Fibroblast of the aortic adventitia (primary cell): ENCODE measurements around the gene GDE1. TPM values are rescaled to one million over a fixed set of nuclear protein-coding genes. Genes with fewer than 3 reads are reported as not detected.

Experiments used
- DNase-seq: peaks from one replicate; pipeline ENCODE4 v3.0.0-alpha.2; 2010; ENCODE audit warnings: low read depth
- H3K4me3 ChIP-seq: 2 replicates; pipeline ENCODE4 v1.5.1; 2011; ENCODE audit warnings: low read depth, mild to moderate bottlenecking, control low read depth, low read length, moderate library complexity
- total RNA-seq: library from RNA; depleted of rRNA; stranded (reverse); fragments of >200 nt; gene quantifications from 2 replicates; pipeline ENCODE4 v1.2.3, GENCODE V29; 2012; ENCODE audit warnings: low replicate concordance
- TF ChIP-seq, protein P1 (sequence below): IDR thresholded peaks from 2 replicates; pipeline ENCODE4 v1.5.1; 2011; ENCODE audit warnings: mild to moderate bottlenecking, low read length, control low read depth, inconsistent platforms; ENCODE audit not compliant: insufficient read depth

The GDE1 gene
- total RNA-seq, 1 donor = 59.9 TPM

DNA sequence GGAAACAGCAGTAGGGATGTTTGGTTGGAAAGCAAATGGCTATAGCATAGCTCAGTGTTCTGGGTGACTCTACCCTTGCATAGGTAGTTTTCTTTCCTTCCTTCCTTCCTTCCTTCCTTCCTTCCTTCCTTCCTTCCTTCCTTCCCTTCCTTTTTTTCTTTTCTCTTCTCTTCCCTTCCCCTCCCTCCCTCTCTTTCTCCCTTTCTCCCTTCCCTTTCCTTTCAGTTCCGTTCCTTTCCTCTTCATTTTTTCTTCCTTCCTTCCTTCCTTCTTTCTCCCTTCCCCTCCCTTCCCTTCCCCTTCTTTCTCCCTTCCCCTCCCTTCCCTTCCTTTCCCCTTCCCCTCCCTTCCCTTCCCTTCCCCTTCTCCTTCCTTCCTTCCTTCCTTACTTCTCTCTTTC is 31.3 kb downstream of the GDE1 start:
- no peak for DNase-seq
- TF ChIP-seq, protein P1, sequence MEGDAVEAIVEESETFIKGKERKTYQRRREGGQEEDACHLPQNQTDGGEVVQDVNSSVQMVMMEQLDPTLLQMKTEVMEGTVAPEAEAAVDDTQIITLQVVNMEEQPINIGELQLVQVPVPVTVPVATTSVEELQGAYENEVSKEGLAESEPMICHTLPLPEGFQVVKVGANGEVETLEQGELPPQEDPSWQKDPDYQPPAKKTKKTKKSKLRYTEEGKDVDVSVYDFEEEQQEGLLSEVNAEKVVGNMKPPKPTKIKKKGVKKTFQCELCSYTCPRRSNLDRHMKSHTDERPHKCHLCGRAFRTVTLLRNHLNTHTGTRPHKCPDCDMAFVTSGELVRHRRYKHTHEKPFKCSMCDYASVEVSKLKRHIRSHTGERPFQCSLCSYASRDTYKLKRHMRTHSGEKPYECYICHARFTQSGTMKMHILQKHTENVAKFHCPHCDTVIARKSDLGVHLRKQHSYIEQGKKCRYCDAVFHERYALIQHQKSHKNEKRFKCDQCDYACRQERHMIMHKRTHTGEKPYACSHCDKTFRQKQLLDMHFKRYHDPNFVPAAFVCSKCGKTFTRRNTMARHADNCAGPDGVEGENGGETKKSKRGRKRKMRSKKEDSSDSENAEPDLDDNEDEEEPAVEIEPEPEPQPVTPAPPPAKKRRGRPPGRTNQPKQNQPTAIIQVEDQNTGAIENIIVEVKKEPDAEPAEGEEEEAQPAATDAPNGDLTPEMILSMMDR = no peak
- H3K4me3 ChIP-seq = no peak overlapping the region

DNA sequence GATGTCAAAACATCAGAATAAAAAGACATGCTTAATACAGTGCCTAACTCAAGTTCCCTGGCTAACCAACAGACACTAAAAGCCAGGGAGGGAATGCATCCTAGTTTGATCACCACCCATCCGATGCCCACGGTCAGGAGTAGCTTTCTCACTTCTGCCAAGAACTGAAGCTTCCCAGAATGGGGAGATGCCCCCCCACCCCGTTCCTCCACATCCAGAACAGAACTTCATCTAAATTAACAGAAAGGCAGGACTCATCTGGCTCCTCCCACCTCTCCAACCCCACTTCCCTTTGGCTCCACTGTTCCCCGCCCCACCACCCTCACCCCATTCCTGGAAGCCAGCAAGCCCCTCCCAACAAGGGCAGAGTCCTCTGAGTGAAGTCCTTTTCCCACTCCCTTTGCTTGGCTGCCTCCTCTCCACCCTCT is 33.7 kb downstream of the GDE1 start:
- H3K4me3 ChIP-seq = no peak overlapping the region
- DNase-seq = no peak
- TF ChIP-seq, protein P1 = no peak

DNA sequence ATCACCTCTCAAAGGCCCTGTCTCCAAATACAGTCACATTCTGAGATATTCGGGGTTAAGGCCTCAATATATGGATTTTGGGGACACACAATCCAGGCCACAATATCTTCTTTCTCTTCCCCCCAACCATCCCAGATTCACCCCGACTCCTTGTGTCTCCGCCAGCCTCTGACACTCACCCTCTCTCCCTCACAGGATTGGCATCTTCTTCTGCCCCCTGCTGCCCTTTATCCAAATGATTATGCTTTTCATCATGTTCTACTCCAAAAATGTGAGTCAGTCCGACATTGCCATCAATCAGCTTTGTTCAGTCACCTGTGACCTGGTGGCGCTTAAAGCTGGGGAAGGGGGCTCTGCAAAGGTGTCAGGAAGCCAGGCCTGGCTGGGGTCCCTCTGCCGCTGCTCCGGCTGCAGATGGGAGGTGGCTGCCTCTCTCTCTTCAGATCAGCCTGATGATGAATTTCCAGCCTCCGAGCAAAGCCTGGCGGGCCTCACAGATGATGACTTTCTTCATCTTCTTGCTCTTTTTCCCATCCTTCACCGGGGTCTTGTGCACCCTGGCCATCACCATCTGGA is 35.1 kb downstream of the GDE1 start:
- TF ChIP-seq, protein P1 = no peak
- DNase-seq = no peak
- H3K4me3 ChIP-seq = no peak overlapping the region

DNA sequence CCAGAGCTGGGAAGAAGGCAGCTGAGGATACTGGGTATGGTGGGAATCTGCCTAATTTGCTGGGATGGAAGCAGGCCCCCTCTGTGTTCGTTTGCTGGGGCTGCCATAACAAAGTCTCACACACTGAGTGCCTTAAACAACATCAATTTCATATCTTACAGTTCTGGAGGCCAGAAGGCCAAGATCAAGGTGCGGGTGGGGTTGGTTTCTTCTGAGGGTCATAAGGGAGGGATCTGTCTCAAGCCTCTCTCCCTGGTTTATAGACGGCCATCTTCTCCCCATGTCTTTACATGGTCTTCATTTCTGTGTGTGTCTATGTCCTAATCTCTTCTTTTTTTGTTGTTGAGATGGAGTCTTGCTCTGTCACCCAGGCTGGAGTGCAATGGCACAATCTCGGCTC is 35.8 kb downstream of the GDE1 start:
- no peak overlapping the region for H3K4me3 ChIP-seq
- DNase-seq = no peak
- TF ChIP-seq, protein P1 = no peak

DNA sequence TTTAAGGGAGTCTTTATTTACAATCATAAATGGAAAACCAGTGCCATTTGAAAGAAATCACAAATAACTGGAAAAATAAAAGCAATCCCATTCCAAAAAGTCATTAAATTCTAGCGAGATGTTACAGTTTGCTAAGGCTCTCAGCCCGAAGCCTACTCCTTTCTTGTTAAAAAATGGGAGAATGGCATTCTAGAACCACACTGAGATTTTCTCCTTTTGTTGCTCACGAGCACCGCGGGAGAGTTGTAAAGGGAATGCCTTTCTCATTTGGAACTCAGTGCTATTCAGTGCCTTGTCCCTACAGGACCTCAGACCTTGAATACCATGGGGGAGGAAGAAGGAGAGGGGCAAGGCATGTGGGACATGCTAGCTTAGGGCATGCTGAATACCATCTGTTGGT is 36.3 kb downstream of the GDE1 start:
- TF ChIP-seq, protein P1 = no peak
- no peak overlapping the region for H3K4me3 ChIP-seq

DNA sequence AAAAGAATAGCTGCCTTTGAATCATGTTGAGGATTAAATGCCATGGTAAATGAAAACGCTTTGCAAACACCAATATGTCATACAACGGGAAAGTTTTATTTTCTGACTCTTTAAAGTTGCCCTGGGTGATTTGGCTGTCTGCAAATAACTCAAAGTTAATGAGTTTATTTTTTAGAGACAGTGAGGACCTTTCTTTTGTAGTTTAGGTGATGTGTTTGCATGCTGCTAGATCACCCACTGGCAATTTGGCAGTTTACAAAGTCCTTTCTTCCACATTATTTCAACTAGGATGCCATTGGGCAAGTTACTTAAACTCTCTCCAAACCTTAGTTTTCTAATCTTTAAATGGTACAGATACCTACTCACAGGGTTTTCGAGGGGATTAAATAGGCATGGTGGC is 37.8 kb downstream of the GDE1 start:
- no peak for DNase-seq
- TF ChIP-seq, protein P1 = no peak
- H3K4me3 ChIP-seq = no peak overlapping the region

More for the DNA sequence above, 36.3 kb downstream of the GDE1 start:
- no peak for DNase-seq

DNA sequence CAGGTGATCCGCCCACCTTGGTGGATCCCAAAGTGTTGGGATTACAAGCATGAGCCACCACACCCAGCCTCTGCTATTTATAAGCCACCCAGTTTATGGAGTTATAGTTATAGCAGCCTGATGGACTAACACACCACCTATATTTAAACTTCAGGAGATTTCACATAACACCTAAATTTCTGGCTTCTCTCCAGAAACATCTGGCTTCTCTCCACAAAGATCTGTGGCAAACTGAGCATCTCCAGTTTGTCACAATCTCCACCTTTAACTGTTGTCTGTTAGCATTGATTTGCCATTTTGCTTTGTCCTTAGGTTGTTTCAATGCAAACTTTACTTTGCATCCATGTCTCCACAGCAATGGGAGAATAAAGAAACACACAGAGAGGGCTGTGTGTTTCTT is 39.6 kb downstream of the GDE1 start:
- DNase-seq = no peak
- H3K4me3 ChIP-seq = no peak overlapping the region
- TF ChIP-seq, protein P1 = no peak
